Lung (tissue), 12 donors: ENCODE results near the gene RALGAPA2. TPM values are rescaled to one million over a fixed set of nuclear protein-coding genes. Genes with fewer than 3 reads are reported as not detected.

Experiments
- ATAC-seq: fragments of 200-7000 bp; cut with Tn5 transposase; one replicate; pipeline ENCODE4 v1.9.1; 2020; ENCODE audit warnings: moderate number of reproducible peaks; ENCODE audit not compliant: insufficient read depth, low FRiP score
- DNase-seq, 3 donors: peaks; one replicate each; pipeline ENCODE4 v3.0.0-alpha.2; 2013 to 2017
- H3K27ac ChIP-seq, 2 donors: one replicate each; pipeline ENCODE4 v1.5.1; 2013; ENCODE audit warnings: mild to moderate bottlenecking in 2 of 2, moderate library complexity in 2 of 2, control low read depth in 1 of 2, inconsistent platforms in 1 of 2, low read depth in 1 of 2, low read length in 1 of 2
- H3K27me3 ChIP-seq, 3 donors: one replicate each; pipeline ENCODE4 v1.5.1; 2013; ENCODE audit warnings: low read length in 2 of 3; ENCODE audit not compliant: control insufficient read depth in 3 of 3, insufficient read depth in 3 of 3
- H3K36me3 ChIP-seq, 4 donors: one replicate each; pipeline ENCODE4 v1.5.1; 2013; ENCODE audit warnings: low read length in 4 of 4, mild to moderate bottlenecking in 1 of 4, moderate library complexity in 1 of 4; ENCODE audit not compliant: control insufficient read depth in 4 of 4, insufficient read depth in 4 of 4
- H3K4me1 ChIP-seq, 5 donors: one replicate each; pipeline ENCODE4 v1.5.1; 2013; ENCODE audit warnings: low read length in 5 of 5, mild to moderate bottlenecking in 2 of 5, moderate library complexity in 1 of 5; ENCODE audit not compliant: control insufficient read depth in 5 of 5, insufficient read depth in 5 of 5
- H3K4me3 ChIP-seq: one replicate; pipeline ENCODE4 v1.5.1; 2013; ENCODE audit warnings: mild to moderate bottlenecking, control low read depth, moderate library complexity
- H3K9ac ChIP-seq, 2 donors: one replicate each; pipeline ENCODE4 v1.5.1; 2013; ENCODE audit warnings: low read length in 2 of 2, control low read depth in 1 of 2; ENCODE audit not compliant: insufficient read depth in 1 of 2
- H3K9me3 ChIP-seq, 4 donors: one replicate each; pipeline ENCODE4 v1.5.1; 2013; ENCODE audit warnings: low read length in 3 of 4, mild to moderate bottlenecking in 1 of 4, moderate library complexity in 1 of 4; ENCODE audit not compliant: control insufficient read depth in 4 of 4, insufficient read depth in 3 of 4
- CTCF ChIP-seq: IDR thresholded peaks from 2 replicates; pipeline ENCODE4 v1.5.1; 2012; ENCODE audit warnings: mild to moderate bottlenecking; ENCODE audit errors: control extremely low read depth, extremely low read depth
- WGBS, 2 donors: extraction: QIAGEN DNeasy Blood & Tissue Kit; methylation state at CpG; one replicate each; pipeline ENCODE4 v1.1.7; 2013; 5-methylcytosine and 5-hydroxymethylcytosine counted together
- polyA plus RNA-seq, 2 donors: library from polyadenylated mRNA; stranded (reverse); fragments of 200-250 nt; gene quantifications; one replicate each; pipeline ENCODE4 v1.2.1, GENCODE V29; 2013
- total RNA-seq, 2 donors: library from RNA; depleted of rRNA in 1 of 2; stranded (reverse); fragments of >200 nt in 1 of 2; gene quantifications; one replicate each; pipeline ENCODE4 v1.2.1, GENCODE V29; 2014 to 2021
- donor health status: control.
- donor health status: control.
- donor health status: Bipolar disorder and iron deficiency.
- donor health status: healthy.
- donor health status: DM: yes; HTN: yes; CAD: no.

The RALGAPA2 gene
- total and polyA plus RNA-seq, 4 donors: 12.1 to 83.4 (median 55.6) TPM

DNA sequence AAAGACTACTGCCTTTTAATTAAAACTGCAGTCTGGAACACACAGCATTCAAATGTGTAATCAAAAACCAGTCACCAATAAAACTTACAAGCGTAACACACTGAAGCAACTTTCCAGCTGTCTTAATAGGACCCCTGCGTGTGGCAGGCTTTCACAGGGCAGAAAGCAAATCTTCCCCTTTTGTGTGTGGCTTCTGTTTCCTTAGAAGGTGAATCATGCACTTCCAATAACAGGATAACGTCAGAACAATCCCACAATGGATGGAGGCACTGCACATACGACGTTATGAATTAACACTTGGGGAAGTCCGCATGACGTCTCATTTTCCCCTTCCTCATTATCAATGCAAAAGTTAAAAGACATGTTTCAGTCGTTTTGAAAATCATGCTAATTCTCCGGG, 299.7 kb downstream of the RALGAPA2 start:
- no peaks in the 10 kb centered on the region for H3K9me3 ChIP-seq
- H3K27ac ChIP-seq: no peak overlapping the region
- H3K36me3 ChIP-seq: peaks cover 0 to 18% (median 0%) of the 10 kb centered on the region in 4 donors
- TF ChIP-seq CTCF: no peak
- no peaks in the 10 kb centered on the region for H3K27me3 ChIP-seq
- H3K4me1 ChIP-seq: peaks cover 0 to 13% (median 4%) of the 10 kb centered on the region in 5 donors
- H3K9ac ChIP-seq: no peak overlapping the region
- ATAC-seq: no peak
- H3K4me3 ChIP-seq: no peak overlapping the region
- DNase-seq: no peak
- 57 to 66% methylated on average over 9 of the region's 9 CpGs for WGBS, 2 donors

- Histone ChIP-seq H3K9me3 (no peaks in the 10 kb centered on the region), H3K27ac (no peak overlapping the region), H3K4me1 (peaks cover 0 to 20% (median 5%) of the 10 kb centered on the region in 5 donors), H3K4me3 (no peak overlapping the region), H3K9ac (no peak overlapping the region), H3K27me3 (no peaks in the 10 kb centered on the region), H3K36me3 (peaks cover 0 to 18% (median 0%) of the 10 kb centered on the region in 4 donors)
- WGBS, 2 donors: 94 to 97% methylated on average over 17 of the region's 17 CpGs
- ATAC-seq (no peak), DNase-seq (no peak)
- no peak for TF ChIP-seq CTCF
Observed at GRCh38 chr20:20411836-20412235, 300.6 kb downstream of the RALGAPA2 start.

DNA sequence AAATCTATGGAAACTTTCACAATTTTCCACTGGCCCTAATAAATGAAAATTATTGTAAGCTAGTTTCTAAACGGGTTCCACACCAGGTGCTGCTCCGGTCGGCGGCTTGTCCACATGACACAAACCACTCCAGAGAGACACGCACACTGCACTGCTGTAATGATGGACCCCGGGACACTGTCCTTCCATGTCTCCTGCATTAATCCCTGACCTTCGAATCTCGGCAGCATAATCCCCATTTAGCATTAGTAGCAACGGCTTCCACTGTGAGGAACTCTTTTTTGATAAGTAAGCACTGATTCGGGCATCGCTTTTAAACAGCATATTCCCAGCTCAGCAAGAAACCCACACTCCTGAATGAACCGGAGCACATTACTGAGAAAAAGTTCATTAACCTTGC, 301.0 kb downstream of the RALGAPA2 start:
- 91 to 92% methylated on average over 12 of the region's 12 CpGs for WGBS, 2 donors

More for the DNA sequence above, 301.0 kb downstream of the RALGAPA2 start:
- DNase-seq (no peak), ATAC-seq (no peak)
- H3K27me3 ChIP-seq: no peaks in the 10 kb centered on the region
- no peak overlapping the region for H3K9ac ChIP-seq
- peaks cover 0 to 21% (median 5%) of the 10 kb centered on the region in 5 donors for H3K4me1 ChIP-seq
- H3K4me3 ChIP-seq: no peak overlapping the region
- H3K36me3 ChIP-seq: peaks cover 0 to 19% (median 0%) of the 10 kb centered on the region in 4 donors
- H3K9me3 ChIP-seq: no peaks in the 10 kb centered on the region
- no peak for TF ChIP-seq CTCF
- H3K27ac ChIP-seq: no peak overlapping the region
